Measurements from ENCODE around the gene IL36RN.

IL36RN gene

DNA sequence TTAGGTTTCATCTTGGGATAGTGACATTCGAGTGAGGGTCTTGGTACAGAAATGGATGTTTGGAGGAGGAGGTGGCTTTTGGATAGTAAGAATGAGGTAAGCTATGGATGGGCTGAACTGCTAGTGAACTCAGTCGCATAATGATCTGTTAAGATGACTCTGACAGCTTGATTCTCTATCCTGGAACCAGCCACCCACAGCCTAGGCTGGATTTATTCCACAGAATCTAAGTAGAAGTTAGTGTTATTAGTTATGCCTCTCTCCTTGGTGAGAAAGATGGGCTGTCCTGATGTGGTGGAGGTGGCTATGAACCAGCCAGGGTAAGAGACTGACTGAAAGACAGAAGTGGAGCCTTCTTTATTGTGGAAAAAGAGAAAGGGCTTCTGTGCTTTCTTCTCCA lies 31.3 kb upstream of the IL36RN start:
- TF ChIP-seq, protein P1, sequence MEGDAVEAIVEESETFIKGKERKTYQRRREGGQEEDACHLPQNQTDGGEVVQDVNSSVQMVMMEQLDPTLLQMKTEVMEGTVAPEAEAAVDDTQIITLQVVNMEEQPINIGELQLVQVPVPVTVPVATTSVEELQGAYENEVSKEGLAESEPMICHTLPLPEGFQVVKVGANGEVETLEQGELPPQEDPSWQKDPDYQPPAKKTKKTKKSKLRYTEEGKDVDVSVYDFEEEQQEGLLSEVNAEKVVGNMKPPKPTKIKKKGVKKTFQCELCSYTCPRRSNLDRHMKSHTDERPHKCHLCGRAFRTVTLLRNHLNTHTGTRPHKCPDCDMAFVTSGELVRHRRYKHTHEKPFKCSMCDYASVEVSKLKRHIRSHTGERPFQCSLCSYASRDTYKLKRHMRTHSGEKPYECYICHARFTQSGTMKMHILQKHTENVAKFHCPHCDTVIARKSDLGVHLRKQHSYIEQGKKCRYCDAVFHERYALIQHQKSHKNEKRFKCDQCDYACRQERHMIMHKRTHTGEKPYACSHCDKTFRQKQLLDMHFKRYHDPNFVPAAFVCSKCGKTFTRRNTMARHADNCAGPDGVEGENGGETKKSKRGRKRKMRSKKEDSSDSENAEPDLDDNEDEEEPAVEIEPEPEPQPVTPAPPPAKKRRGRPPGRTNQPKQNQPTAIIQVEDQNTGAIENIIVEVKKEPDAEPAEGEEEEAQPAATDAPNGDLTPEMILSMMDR (conservative IDR thresholded peaks at IDR 0.05) = no peak
- TF ChIP-seq ZFX (IDR thresholded peaks at IDR 0.05) = no peak
- H3K27ac ChIP-seq = no peak overlapping the region

GRCh38 chr2:113028112-113028511 lies 30.9 kb upstream of the IL36RN start:
- TF ChIP-seq, protein P1 (conservative IDR thresholded peaks at IDR 0.05) = no peak
- no peak for TF ChIP-seq ZFX (IDR thresholded peaks at IDR 0.05)
- H3K27ac ChIP-seq = no peak overlapping the region

- TF ChIP-seq, protein P1 (conservative IDR thresholded peaks at IDR 0.05) = no peak
- TF ChIP-seq ZFX (IDR thresholded peaks at IDR 0.05) = no peak
- no peak overlapping the region for H3K27ac ChIP-seq
Observed at GRCh38 chr2:113032737-113033136, 26.3 kb upstream of the IL36RN start.

- TF ChIP-seq, protein P1 (conservative IDR thresholded peaks at IDR 0.05) = no peak
- no peak for TF ChIP-seq ZFX (IDR thresholded peaks at IDR 0.05)
- no peak overlapping the region for H3K27ac ChIP-seq
Observed at GRCh38 chr2:113034016-113034415, 25.0 kb upstream of the IL36RN start.

DNA sequence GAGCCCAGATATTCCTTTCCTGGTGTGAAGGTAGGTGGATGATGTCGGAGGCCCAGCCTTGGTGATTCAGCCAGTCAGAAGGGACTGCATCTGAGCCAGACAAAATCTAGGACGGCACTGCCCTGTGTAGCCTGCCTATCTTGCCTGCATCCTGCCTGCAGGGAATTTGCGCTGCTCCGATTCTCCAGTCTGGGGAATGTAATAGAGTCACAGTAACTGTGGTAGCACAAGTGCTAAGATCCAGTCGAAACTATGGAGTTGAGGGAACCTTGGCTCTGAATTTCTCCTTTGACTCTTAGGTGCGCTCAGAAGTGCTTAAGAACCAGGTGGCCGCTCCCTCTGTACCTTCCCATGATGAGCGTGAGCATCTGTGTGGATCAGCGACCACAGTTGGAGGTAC lies 22.2 kb upstream of the IL36RN start:
- H3K27ac ChIP-seq = no peak overlapping the region
- no peak for TF ChIP-seq ZFX (IDR thresholded peaks at IDR 0.05)
- TF ChIP-seq, protein P1 (conservative IDR thresholded peaks at IDR 0.05) = no peak

GRCh38 chr2:113038291-113038690 lies 20.7 kb upstream of the IL36RN start:
- no peak overlapping the region for H3K27ac ChIP-seq
- TF ChIP-seq, protein P1 (conservative IDR thresholded peaks at IDR 0.05) = no peak
- no peak for TF ChIP-seq ZFX (IDR thresholded peaks at IDR 0.05)

DNA sequence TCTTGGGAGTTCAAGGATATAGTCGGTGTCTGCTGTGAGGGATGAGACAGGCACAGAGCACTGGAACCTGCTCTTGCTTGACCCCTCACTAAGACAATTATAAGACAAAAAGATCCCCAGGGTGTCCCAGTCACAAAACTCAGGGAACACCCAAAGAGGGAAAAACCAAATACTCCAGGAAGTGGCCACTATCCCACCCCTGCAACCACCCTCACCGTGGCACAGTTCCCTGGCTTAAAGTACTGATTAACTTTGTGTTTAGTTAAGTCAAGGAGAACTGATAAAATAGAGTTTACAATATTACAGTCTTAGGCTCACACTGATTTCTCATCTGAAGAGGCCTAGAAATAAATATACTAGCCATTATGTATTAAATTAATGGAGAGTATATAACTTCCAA lies 19.8 kb upstream of the IL36RN start:
- H3K27ac ChIP-seq = no peak overlapping the region
- TF ChIP-seq, protein P1 (conservative IDR thresholded peaks at IDR 0.05) = no peak
- TF ChIP-seq ZFX (IDR thresholded peaks at IDR 0.05) = no peak

All from C4-2B (cell line).